SH-SY5Y (cell line): ENCODE results near the gene IL17C.

Experiments used
- GATA2 ChIP-seq: IDR thresholded peaks from 2 replicates; pipeline ENCODE4 v1.6.1; 2011; ENCODE audit warnings: mild to moderate bottlenecking, low read depth, low read length
- GATA3 ChIP-seq: IDR thresholded peaks from 2 replicates; pipeline ENCODE4 v1.6.1; 2011; ENCODE audit warnings: low read depth, mild to moderate bottlenecking, low read length, moderate library complexity

- TF ChIP-seq GATA2 (no peak), GATA3 (no peak)
These were observed 40.4 kb upstream of the IL17C start for GRCh38 chr16:88597856-88598491.
